Posterior vena cava (tissue), 2 donors: ENCODE data around the gene TMEM229A. TPM values are rescaled to one million over a fixed set of nuclear protein-coding genes. Genes with fewer than 3 reads are reported as not detected.
"Not testable (repeated sequence)": the region's sequence is repeated elsewhere in the genome, so short reads cannot be mapped to it uniquely, and the experiment has no call there.

Experiments
- DNase-seq: peaks from one replicate; pipeline ENCODE4 v3.0.0-alpha.2; 2020; ENCODE audit warnings: low spot score
- intact Hi-C, 2 donors: fragments of 100-400 bp; cut with DNase I; formaldehyde crosslinking; loops; one replicate each; pipeline versions ENCODE4 v1.14.1 to v1.14.2; 2022 to 2023
- long read RNA-seq, 2 donors: library from polyadenylated mRNA; unstranded; transcript quantifications; one replicate each; pipeline ENCODE4 v2.0.0, GENCODE V29; 2020 to 2021
- total RNA-seq, 2 donors: library from RNA; stranded (reverse); fragmentation: NEBNext Ultra II Directional; extraction: Animal tissue kit (Norgen Biotek cat#: 25700); gene quantifications; one replicate each; pipeline ENCODE4 v1.2.1, GENCODE V29; 2021
- donor health status: DM: yes; HTN: yes; CAD: no.
- donor health status: DM: yes; HTN: yes; CAD: no.

TMEM229A gene
- under 1 TPM in 1 of 2 donors, not detected in 1; 0.10 TPM for total RNA-seq
- long read RNA-seq, donor 1 = 0 reads
- long read RNA-seq, donor 2 = 0 reads

DNA sequence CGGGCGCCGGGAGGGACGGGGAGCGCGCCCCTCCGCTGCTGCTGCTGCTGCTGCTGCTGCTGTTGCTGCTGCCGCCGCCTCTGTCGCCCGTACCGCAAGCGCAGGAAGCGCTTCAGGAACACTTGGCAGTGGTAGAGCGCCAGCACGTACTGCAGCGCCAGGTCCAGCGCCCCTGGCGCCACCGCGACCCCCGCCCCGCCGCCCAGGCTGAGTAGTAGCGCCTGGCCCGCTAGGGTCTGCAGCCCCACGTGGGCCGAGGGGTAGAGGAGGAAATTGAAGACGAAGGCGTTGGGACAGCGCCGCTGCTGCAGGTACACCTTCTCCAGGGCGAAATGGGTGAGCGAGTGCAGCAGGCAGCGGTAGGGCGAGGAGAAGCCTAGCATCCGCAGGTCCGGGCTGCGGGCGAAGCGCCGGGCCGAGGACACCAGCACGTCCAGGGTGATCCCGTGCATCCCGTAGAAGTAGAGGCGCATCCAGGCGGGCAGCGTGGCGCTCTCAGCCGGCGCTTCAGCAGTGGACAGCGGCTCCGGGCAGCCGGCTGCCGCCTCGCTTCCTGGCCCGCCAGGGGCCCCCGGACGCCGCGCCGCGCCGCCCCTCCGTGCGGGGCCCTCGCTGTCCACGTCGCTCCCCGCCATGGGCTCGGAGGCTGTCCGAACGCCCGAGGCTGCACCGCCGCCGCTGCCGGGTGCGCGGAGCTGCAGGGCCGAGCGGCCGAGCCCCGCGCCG is at the start of gene TMEM229A:
TMEM229A (minus strand) TSS at position 699 of the 726 bp plus-strand sequence; CDS start at position 635, 64 bp downstream.
- peak; percentile 79 for DNase-seq
- intact Hi-C loops = no loop called here

- DNase-seq, intact Hi-C loops: not testable (repeated sequence)
Measured at GRCh38 chr7:124082234-124082633, 49.4 kb upstream of the TMEM229A start.

GRCh38 chr7:124077546-124077945 is 44.7 kb upstream of the TMEM229A start:
- intact Hi-C loops = no loop called here
- DNase-seq = no peak

- intact Hi-C loops = no loop called here
- no peak for DNase-seq
Measured at GRCh38 chr7:124076841-124077240, 44.0 kb upstream of the TMEM229A start.

DNA sequence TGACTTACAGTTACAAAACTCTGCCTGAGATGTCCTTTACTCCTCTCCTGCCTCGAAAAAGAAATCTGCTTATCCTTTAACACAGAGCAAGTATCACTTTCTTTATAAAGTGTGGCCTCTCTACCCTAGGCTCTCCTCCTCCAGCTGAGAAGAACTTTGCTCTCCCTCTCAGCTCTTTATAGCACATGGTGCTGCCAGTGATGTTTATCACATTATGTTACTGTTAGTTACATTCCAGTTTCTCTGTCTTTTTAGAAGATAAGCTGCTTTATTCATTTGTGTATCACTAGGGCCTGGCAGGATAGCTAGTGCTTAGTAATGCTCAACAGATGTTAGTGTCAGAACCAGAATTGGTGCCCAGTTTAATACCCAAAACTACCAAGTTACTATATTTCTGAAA is 41.1 kb upstream of the TMEM229A start:
- intact Hi-C loops = no loop called here
- DNase-seq = no peak

- DNase-seq = no peak
- intact Hi-C loops = no loop called here
Measured at GRCh38 chr7:124073310-124073645, 40.4 kb upstream of the TMEM229A start.

GRCh38 chr7:124072603-124073309 is 39.9 kb upstream of the TMEM229A start:
- intact Hi-C loops = no loop called here
- no peak for DNase-seq

DNA sequence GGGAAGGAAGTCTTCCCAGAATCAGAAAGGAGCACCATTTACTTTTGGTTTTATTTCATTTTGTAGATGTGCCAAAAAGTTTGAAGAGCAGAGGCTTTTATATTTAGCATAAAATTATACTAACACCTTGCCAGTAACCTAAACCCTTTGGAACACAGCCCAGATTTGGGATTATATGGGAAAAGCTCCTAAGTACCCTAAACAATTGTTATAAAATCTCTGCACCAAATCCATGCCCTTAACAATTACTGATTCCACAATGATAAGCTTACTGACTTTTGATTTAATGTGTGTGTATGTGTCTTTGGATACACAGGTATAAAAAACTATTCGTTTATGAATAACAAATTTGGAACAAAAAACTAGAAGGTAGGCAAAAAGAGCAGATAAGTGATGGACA is 39.0 kb upstream of the TMEM229A start:
- intact Hi-C loops = no loop called here
- DNase-seq = no peak

- DNase-seq = no peak
Measured at GRCh38 chr7:124062171-124062570, 29.3 kb upstream of the TMEM229A start.

GRCh38 chr7:124060528-124060927 is 27.7 kb upstream of the TMEM229A start:
- no peak for DNase-seq
- intact Hi-C loops = no loop called here

More at GRCh38 chr7:124062171-124062570, 29.3 kb upstream of the TMEM229A start:
- intact Hi-C loops = no loop called here

GRCh38 chr7:124059375-124059774 is 26.5 kb upstream of the TMEM229A start:
- DNase-seq = no peak

DNA sequence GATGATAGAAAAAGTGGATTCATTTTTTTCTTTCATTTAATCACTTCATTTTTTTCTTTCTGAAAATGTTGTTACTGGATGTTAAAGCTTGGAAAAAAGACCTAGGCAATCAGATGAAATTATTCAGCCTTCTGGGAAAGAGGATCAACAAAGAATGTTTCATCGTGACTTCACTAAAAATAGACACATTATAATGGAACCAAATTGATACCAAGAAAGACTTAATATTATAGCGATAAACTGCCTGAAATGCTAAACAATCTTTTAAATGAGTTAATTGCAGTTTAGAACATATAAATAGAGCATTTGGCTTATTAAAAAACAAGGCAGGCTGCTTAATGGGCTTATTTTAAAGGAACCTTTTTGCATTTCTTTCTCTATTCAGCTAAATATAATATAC is 25.6 kb upstream of the TMEM229A start:
- intact Hi-C loops = no loop called here
- DNase-seq = no peak

More at GRCh38 chr7:124059375-124059774, 26.5 kb upstream of the TMEM229A start:
- intact Hi-C loops = no loop called here

GRCh38 chr7:124057872-124058271 is 25.0 kb upstream of the TMEM229A start:
- intact Hi-C loops = no loop called here
- DNase-seq = no peak

DNA sequence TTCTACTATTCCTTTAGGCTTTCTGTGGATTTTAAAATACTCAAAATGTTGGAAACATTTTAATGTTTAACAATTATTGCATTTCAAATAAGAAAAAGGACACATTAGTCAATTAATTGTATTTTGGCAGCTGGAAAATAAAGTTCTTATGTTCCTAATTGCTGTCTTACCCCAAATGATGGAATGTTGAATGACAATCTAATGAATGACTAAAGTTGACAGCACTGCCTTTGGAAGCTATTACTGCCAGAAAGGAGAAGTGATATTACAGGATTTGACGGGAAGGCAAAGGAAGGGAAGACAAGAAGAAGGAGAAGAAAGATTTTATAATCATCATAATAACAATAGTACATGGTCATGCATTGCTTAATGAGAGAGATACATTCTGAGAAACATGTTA is 23.4 kb upstream of the TMEM229A start:
- DNase-seq = no peak
- intact Hi-C loops = no loop called here

GRCh38 chr7:124051681-124052377 is 19.0 kb upstream of the TMEM229A start:
- DNase-seq = no peak
- intact Hi-C loops = no loop called here

DNA sequence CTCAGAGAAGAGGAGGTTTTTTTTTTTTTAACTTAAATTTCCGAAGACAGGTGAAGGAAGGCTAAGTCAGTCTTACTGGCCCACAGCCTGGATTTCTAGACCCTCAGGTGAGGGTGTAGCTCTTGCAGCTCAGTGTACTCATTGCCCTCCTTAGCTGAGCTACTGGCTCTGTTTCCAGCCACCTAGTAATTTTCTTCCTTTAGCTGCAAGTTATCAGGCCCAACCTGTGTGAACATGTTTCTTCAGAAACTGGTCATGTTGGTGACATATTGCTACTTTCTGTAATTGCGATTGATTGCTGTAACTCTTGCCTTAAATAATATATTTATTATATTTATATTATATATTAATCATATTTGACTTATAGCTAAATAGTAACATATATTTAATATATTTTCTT is 10.0 kb upstream of the TMEM229A start:
- DNase-seq = no peak
- intact Hi-C loops = no loop called here

DNA sequence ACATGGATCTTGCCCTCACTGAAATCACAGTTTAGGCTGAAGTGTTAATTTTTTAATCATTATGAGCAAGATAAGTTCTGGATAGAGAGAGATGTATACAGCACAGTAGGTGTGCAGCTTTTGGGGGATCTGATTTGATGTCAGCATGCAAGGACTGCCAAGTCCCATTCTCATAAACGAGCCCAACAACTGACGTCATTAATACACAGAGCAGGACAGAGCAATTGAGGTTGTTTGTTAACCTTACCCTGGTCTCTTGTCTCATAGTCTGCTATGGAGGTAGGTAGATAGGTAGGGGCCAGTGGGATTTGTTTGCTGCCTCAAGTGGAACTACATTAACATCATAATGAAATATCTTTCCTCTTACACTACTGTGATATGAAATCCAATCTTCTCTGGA is 8.6 kb upstream of the TMEM229A start:
- intact Hi-C loops = no loop called here
- DNase-seq = no peak

GRCh38 chr7:124037902-124038301 is 5.0 kb upstream of the TMEM229A start:
- intact Hi-C loops, DNase-seq: not testable (repeated sequence)

DNA sequence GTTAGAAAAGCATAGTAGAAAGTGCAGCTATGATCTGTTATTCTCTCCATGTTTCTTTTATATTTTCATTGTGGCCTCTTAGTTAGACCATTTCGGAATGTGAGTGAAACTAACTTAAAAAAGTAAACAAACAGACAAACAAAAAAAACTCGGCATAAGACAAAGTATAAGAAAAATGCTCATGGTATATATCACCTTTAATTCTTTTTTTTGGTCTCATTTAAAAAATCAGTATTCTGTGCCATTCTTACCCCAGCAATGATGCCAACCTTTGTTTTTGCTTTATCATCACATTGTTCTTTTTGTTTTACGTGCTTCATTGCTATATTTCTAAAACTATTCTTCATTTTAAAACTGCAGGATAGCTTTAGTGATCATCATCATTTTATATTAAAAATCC is 2.8 kb upstream of the TMEM229A start:
- no peak for DNase-seq
- intact Hi-C loops = no loop called here

- intact Hi-C loops = no loop called here
- DNase-seq = no peak
Measured at GRCh38 chr7:124034754-124035100, 1.9 kb upstream of the TMEM229A start.
